ENCODE results near the gene YDJC. TPM values are rescaled to one million over a fixed set of nuclear protein-coding genes. Genes with fewer than 3 reads are reported as not detected.

The YDJC gene
- total RNA-seq, 1 experiment from 2014 or later, result 57.9 TPM

- intact Hi-C loops (cut with micrococcal nuclease; ENCODE audit: unreplicated experiment), result no loop called here
- Mint-ChIP-seq H3K9me3 (ENCODE audit: low read depth, unreplicated experiment) (no peaks in the 10 kb centered on the region), H3K27me3 (ENCODE audit: unreplicated experiment) (no peaks in the 10 kb centered on the region), H3K4me3 (ENCODE audit: low read depth, unreplicated experiment) (no peak overlapping the region), H3K4me1 (ENCODE audit: low read depth, unreplicated experiment) (peaks cover 41% of the 10 kb centered on the region), H3K36me3 (ENCODE audit: insufficient read depth, unreplicated experiment) (peaks cover 54% of the 10 kb centered on the region), H3K27ac (ENCODE audit: unreplicated experiment) (peak overlapping the region; percentile 5)
- BruUV-seq (replicated peaks), result no TSS peak
- TF ChIP-seq CTCF (IDR thresholded peaks at IDR 0.05; ENCODE audit: unreplicated experiment), result peak; percentile 71
- CTCF ChIA-PET, result interaction anchor here (0.7 to 1.4 kb wide), 3 partner anchors 14 to 53 kb away, joined by 3 read pairs; no protein-coding TSS in a partner anchor
- DNase-seq, result peak; percentile 15
Observed at GRCh38 chr22:21593406-21594232, 36.2 kb downstream of the YDJC start.

- Mint-ChIP-seq H3K4me1 (ENCODE audit: low read depth, unreplicated experiment) (peaks cover 41% of the 10 kb centered on the region), H3K9me3 (ENCODE audit: low read depth, unreplicated experiment) (no peaks in the 10 kb centered on the region), H3K36me3 (ENCODE audit: insufficient read depth, unreplicated experiment) (peaks cover 60% of the 10 kb centered on the region), H3K27me3 (ENCODE audit: unreplicated experiment) (no peaks in the 10 kb centered on the region), H3K4me3 (ENCODE audit: low read depth, unreplicated experiment) (no peak overlapping the region), H3K27ac (ENCODE audit: unreplicated experiment) (no peak overlapping the region)
- no peak for TF ChIP-seq CTCF (IDR thresholded peaks at IDR 0.05; ENCODE audit: unreplicated experiment)
- intact Hi-C loops (cut with micrococcal nuclease; ENCODE audit: unreplicated experiment), result no loop called here
- CTCF ChIA-PET, result interaction anchor here (1.4 kb wide), 1 partner anchor 13 kb away, joined by 3 read pairs; no protein-coding TSS in a partner anchor
- no peak for DNase-seq
- no TSS peak for BruUV-seq (replicated peaks)
Observed at GRCh38 chr22:21592422-21592821, 37.4 kb downstream of the YDJC start.

GRCh38 chr22:21591695-21592094 lies 38.1 kb downstream of the YDJC start:
- no peak for TF ChIP-seq CTCF (IDR thresholded peaks at IDR 0.05; ENCODE audit: unreplicated experiment)
- intact Hi-C loops (cut with micrococcal nuclease; ENCODE audit: unreplicated experiment), result no loop called here
- H3K9me3 Mint-ChIP-seq (ENCODE audit: low read depth, unreplicated experiment), result no peaks in the 10 kb centered on the region
- peaks cover 41% of the 10 kb centered on the region for H3K4me1 Mint-ChIP-seq (ENCODE audit: low read depth, unreplicated experiment)
- H3K27me3 Mint-ChIP-seq (ENCODE audit: unreplicated experiment), result no peaks in the 10 kb centered on the region
- DNase-seq, result no peak
- BruUV-seq (replicated peaks), result no TSS peak
- H3K4me3 Mint-ChIP-seq (ENCODE audit: low read depth, unreplicated experiment), result no peak overlapping the region
- no peak overlapping the region for H3K27ac Mint-ChIP-seq (ENCODE audit: unreplicated experiment)
- peaks cover 57% of the 10 kb centered on the region for H3K36me3 Mint-ChIP-seq (ENCODE audit: insufficient read depth, unreplicated experiment)
- CTCF ChIA-PET, result interaction anchor here (1.4 kb wide), 1 partner anchor 13 kb away, joined by 3 read pairs; no protein-coding TSS in a partner anchor

GRCh38 chr22:21590809-21591641 lies 38.8 kb downstream of the YDJC start:
- no peak for DNase-seq
- CTCF ChIA-PET, result no interaction called here
- TF ChIP-seq CTCF (IDR thresholded peaks at IDR 0.05; ENCODE audit: unreplicated experiment), result no peak
- H3K36me3 Mint-ChIP-seq (ENCODE audit: insufficient read depth, unreplicated experiment), result peaks cover 59% of the 10 kb centered on the region
- intact Hi-C loops (cut with micrococcal nuclease; ENCODE audit: unreplicated experiment), result no loop called here
- BruUV-seq (replicated peaks), result no TSS peak
- peak overlapping the region; percentile 18 for H3K27ac Mint-ChIP-seq (ENCODE audit: unreplicated experiment)
- H3K27me3 Mint-ChIP-seq (ENCODE audit: unreplicated experiment), result no peaks in the 10 kb centered on the region
- peaks cover 41% of the 10 kb centered on the region for H3K4me1 Mint-ChIP-seq (ENCODE audit: low read depth, unreplicated experiment)
- H3K4me3 Mint-ChIP-seq (ENCODE audit: low read depth, unreplicated experiment), result no peak overlapping the region
- H3K9me3 Mint-ChIP-seq (ENCODE audit: low read depth, unreplicated experiment), result no peaks in the 10 kb centered on the region

Measured in Calu3 (cell line).